GM19372 (cell line): ENCODE data around the gene NNAT.
"Not testable (repeated sequence)": the region's sequence is repeated elsewhere in the genome, so short reads cannot be mapped to it uniquely, and the experiment has no call there.

Experiments used
- ATAC-seq: cut with Tn5 transposase; IDR thresholded peaks from one replicate; pipeline ENCODE4 v1.9.1; 2021; ENCODE audit warnings: mild to moderate bottlenecking, low read depth, moderate library complexity; ENCODE audit not compliant: unreplicated experiment

Gene NNAT

DNA sequence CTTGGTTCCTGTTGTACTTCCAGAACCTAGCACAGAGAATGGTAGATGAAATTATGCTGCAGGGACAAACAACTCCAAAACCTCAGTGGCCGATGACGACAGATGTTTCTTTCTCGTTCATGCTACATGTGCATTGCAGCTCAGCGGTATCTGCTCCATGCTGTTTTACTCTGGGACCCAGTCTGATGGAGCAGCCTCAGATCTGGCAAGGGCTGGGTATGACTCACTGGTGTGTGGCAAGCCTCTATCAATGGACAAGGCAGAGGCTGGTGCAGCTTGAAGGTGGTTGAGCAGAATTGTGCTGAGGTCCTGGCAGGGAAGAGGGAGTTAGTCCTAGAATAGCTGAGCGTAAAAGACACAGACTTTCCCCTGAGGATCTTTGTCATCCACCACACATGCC, 17.0 kb downstream of the NNAT start:
- ATAC-seq, result no peak

DNA sequence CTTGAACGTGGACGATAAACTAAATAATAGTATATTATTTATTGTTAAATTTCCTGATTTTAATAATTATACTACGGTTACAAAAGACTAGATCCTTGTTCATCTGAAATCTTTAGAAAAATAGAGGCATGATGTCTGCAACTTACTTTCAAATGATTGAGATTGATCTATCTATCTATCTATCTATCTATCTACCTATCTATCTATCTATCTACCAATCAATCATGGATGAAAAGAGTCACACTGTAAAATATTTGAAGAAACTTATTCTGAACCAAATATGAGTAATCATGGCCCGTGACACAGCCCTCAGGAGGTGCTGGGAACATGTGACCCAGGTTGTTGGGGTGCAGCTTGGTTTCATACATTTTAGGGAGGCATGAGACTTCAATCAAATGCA, 18.4 kb downstream of the NNAT start:
- ATAC-seq, result no peak

DNA sequence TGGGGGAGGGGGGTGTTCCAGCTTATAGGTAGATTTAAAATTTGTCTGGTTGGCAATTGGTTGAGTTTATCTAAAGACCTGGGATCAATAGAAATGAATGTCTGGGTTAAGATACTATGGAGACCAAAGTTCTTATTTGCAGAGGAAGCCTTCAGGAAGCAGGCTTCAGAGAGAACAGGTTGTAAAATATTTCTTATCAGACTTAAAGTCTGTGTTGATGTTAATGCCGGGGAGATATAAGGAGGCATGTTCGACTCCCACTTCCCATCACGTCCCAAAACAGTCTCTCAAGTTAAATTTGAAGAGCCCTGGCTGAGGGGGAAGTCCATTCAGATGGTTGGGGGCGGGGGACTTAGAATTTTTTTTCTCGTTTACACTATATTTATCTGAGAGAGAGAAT, 19.0 kb downstream of the NNAT start:
- no peak for ATAC-seq

DNA sequence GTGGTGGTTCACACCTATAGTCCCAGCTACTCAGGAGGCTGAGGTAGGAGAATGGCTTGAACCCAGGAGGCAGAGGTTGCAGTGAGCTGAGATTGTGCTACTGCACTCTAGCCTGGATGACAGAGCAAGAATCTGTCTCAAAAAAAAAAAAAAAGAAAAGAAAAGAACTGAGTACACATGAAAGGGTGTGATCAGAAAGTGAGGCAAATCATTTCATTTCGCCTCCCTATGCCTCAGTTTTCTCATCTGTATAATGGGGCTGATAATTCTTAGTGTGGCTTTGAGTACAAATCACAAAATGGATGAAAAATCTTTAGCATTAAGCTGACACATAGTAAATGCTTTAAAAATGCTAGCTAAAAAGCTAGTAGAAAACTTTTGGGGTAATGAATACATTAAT, 19.8 kb downstream of the NNAT start:
- ATAC-seq, result not testable (repeated sequence)

DNA sequence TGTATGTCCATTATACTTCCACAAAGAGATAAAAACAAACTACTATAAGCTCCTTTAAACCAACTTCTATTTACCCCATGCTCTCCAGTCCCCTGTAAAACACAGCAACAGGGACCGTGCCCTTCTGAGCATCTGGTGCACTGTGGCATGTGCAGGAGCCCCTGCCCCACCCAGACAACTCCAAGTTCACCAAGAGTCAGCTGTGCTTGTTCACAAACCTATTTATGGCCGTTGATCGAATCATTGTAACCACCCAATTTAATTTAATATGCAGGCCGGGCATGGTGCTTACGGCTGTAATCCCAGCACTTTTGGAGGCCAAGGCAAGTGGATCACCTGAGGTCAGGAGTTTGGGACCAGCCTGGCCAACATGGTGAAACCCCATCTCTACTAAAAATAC, 20.3 kb downstream of the NNAT start:
- ATAC-seq, result no peak

DNA sequence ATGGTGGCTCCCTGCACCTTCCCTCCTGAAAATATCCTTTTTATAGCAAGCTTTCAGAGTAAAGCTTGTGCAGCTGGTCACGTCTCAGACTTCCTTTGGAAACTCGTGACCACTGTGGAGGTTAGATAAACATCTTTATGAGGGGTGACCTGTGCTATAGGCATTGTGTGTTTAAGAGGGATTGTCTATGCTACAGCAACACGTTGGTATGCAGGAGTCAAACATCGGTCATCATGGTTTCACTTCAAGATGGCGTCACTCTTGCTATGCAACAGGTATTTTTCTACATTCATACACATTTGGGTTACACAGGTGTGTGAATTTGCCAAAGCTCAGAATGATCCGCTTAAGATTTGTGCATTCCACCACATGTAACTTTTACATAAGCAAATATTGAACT, 21.2 kb downstream of the NNAT start:
- no peak for ATAC-seq

DNA sequence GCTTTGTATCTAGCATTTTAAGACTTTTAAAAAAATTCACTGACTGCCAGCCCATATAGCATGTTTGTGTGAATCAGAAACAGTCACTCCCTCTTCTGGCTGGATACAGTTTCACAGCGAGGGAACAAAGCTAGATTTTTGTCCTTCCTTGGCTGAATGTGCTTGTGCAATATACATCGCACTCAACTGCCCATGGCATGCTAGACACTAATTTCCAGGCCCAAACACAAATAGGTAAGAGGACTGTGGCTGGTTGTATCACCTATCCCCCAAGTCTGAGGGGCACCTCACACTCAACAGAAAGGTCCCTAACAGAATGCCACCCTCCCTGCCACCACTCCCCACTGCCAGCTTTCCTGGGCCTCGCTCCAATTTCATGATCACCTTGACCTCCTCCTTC, 22.8 kb downstream of the NNAT start:
- ATAC-seq, result no peak

DNA sequence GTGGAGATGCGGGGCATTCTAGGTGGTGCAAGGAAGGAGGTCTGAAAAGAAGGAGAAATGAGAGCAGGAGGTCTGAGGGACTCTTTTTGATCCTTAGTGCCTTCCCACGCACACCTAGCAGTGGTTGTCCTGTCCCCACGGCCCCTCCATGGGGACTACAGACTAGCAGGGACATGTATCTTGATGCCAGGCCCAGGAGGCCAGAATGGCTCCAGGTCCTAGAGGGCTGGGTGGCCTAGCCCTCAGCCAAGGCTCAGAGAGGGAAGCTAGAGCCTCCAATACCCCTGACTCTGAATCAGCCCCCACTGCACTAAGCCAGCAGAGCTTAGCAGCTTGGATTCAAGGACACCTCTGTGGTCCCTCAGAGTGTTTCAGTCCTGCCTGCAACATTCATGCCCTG, 23.3 kb downstream of the NNAT start:
- ATAC-seq, result no peak

DNA sequence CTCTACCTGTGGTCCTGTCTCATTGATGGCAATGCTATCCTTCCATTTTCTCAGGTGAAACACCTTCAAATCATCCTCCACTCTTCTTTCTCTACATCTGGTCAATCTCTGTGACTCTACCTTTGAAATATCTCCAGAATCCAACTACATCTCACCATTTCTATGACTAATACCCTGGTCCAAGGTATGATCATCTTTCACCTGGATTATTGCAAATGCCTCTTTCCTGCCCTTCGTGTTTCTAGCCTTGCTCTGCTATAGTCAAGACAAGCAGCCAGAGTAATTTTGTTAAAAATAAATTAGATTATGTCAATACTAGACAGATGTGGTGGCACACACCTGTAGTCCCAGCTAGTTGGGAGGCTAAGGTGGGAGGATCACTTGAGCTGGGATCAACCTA, 24.5 kb downstream of the NNAT start:
- ATAC-seq, result no peak

DNA sequence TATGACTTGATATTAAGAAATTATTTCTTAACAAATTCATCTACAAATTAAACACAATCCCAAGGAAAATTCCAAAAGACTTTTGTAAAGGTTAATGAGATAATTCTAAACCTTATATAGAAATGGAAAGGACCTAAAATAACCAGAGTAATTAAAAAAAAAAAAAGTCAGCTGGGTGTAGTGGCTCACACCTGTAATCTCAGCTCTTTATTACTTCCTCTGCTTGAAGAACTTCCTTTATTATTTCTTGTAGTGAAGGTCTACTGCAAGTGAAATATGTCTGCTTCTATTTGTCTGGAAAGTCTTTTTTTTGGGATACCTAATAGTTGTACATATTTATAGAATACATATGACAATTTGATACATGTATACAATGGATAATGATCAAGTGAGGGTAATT, 26.9 kb downstream of the NNAT start:
- no peak for ATAC-seq

DNA sequence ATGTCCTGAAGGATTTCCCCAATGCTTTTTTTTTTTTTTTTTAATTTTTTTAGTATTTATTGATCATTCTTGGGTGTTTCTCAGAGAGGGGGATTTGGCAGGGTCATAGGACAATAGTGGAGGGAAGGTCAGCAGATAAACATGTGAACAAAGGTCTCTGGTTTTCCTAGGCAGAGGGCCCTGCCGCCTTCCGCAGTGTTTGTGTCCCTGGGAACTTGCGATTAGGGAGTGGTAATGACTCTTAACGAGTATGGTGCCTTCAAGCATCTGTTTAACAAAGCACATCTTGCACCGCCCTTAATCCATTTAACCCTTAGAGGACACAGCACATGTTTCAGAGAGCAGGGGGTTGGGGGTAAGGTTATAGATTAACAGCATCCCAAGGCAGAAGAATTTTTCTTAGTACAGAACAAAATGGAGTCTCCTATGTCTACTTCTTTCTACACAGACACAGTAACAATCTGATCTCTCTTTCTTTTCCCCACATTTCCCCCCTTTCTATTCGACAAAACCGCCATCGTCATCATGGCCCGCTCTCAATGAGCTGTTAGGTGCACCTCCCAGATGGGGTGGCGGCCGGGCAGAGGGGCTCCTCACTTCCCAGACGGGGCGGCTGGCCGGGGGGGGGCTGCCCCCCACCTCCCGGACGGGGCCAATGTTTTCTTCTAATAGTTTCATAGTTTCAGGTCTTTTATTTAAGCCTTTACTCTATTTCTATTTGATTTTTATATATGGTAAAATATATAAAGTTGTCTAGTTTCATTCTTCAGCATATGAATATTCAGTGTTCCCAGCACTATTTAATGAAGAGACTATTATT, 29.3 kb downstream of the NNAT start:
- ATAC-seq, result not testable (repeated sequence)

DNA sequence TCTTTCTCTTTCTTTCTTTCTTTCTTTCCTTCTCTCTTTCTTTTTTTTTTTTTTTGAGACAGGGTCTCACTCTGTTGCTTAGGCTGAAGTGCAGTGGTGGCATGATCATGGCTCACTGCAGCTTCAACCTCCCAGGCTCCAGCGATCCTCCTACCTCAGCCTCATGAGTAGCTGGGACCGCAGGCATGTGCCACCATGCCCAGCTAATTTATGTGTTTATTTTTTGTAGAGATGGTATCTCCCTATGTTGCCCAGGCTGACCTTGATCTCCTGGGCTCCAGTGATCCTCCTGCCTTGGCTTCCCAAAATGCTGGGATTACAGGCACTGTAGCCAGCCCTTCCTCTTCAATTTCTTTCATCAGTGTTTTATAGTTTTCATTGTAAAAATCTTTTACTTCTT, 30.6 kb downstream of the NNAT start:
- ATAC-seq, result not testable (repeated sequence)

DNA sequence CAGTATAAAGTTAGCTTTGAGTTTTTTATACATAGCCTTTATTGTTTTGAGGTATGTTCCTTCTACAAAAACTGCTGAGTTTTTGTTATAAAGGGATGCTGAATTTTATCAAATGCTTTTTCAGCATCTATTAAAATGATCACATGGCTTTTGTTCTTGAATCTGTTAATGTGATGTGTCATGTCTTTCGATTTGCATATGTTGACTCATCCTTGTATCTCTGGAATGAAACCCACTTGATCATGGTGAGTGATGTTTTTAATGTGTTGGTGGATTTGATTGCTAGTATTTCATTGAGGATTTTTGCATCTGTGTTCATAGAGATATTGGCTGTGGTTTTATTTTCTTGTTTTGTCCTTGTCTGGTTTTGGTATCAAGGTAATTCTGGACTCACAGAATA, 31.4 kb downstream of the NNAT start:
- no peak for ATAC-seq

DNA sequence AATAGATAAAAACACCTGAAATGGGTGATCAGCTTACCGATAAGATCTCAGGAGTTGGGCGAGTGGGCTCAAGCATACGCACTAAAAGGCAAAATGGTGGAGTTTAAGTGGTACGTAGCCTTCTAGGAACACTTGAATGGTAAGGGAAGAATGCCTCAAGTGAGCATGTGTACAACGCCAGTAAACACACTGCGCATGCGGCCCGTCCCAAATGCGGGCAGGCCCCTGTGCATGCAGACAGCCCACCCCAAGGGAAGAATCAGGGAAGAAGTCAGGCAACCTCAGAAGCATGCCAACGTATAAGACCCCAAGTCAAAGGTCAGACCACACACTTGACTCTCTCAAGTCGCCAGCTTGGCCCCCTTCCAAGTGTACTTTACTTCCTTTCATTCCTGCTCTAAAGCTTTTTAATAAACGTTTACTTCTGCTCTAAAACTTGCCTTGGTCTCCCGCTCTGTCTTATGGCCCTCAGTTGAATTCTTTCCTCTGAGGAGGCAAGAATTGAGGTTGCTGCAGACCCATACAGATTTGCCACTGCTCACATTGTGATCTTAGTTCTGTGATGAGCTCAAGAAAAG, 33.8 kb downstream of the NNAT start:
- not testable (repeated sequence) for ATAC-seq

DNA sequence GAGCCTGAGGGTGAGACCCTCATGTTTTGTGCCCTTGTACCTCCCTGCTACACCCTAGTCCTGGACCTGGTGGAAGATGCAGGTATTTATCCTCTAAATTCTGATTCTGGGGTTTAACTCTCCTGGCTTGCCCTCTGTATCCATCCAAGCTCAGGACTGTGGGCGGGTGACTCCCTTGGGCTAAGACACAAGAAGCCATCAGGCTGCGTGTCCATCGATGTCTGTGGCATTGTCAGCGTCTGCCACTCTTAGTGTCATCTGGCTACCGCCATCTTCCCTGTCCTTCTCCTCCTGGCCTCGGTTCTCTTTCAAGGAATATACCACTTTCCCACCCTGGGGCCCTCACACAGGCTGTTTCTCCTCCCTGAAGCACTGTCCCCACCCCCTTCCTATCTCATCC, 35.5 kb downstream of the NNAT start:
- no peak for ATAC-seq

DNA sequence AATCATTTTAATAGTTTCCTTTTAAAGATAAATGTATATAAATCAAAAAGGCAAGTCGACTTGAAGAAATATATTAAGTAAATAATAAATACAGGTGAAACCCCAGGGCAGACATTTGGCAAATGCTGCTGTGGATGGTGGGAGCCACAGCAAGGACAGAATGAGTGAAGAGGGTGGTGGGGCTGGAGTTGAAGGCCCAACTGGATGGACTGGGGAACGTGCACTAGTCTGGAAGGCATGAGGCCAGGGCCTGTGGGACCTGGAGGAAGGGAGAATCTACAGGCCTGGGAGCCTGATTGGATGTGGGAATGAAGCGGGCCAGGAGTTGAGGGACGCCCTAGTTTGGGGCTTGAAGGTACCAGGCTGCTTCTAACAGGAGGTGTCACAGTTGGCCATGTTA, 37.3 kb downstream of the NNAT start:
- ATAC-seq, result no peak

DNA sequence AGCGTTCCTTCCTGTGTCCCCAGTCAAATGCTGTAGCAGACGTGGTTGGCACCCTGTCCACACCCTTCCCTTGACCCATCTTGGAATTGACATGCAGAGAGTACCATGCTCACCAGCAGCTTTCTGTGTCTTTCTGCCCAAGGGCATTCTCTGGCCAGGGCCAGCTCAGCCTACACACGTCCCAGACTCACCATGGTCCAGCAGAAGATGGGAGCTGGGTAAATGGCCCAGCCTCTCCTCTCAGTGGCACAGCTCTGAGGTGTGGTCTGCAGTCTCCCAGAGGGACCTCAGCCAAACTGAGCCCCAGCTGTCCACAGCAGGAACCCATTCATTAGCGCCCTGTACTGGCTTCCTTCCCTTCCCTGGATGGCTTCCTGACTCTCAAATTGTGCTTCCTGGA, 37.7 kb downstream of the NNAT start:
- ATAC-seq, result no peak

DNA sequence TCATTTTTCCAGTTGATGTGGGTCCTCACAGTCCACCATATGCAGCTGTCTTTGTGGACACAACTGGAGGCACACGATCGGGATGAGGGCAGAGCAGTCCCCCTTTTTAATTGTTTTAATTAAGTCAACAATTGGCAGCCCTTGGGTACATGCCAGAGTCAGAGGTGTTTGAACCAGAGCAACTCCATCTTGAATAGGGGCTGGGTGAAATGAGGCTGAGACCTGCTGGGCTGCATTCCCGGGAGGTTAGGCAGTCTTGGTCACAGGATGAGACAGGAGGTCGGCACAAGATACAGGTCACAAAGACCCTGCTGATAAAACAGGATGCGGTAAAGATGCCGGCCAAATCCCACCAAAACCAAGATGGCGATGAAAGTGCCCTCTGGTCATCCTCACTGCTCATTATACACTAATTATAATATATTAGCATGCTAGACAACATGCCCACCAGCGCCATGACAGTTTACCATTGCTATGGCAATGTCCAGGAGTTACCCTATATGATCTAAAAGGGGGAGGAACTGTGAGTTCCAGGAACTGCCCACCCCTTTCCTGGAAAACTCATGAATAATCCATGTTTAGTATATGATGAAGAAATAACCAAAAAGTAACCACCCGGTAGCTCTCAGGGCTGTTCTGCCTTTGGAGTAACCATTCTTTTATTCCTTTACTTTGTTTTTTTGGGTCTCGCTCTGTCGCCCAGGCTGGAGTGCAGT, 38.4 kb downstream of the NNAT start:
- no peak for ATAC-seq

DNA sequence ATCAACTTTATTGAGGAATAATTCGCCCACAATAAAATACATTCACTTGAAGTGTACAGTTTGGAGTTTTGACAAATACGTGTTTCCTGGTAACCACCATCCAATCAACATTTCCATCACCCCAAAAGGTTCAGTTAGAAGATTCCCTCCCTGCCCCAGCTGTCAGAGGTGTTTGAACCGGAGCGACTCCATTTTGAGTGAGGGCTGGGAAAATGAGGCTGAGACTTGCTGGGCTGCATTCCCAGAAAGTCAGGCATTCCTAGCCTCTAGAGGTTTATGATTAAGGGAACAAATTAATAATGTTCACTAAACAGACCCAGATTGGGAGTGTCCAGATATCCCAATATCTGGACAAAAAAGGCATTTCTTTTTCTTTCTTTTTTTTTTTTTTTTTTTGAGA, 39.6 kb downstream of the NNAT start:
- ATAC-seq, result no peak

DNA sequence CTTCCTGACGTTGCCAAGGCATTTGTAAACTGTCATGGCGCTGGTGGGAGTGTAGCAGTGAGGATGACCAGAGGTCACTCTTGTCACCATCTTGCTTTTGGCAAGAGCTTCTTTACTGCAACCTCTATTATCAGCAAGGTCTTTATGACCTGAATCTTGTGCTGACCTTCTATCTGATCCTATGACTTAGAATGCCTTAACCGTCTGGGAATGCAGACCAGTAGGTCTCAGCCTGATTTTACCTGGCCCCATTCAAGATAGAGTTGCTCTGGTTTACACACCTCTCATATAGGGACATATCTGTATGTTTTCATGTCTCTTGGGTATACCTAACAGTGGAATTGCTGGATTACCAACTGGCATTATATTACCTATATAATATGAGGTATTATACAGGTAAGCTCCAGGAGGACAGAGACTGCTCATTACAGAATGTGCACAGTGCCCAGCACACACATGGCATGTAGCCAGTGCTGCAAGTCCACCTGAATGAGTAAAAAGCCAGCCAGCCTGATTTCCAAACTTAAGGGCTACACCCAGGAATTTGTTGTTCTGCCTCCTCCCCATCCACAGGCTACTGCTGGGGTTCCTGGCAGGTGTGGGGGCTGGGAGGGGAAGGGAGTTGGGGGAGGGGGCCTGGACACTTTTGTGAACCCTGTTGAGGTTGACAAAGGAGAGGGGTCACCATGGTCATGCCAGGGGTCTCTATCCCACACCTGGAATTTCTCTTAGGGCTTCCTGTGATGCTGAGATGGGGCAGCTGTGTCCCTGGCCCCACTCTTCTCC, 41.8 kb downstream of the NNAT start:
- no peak for ATAC-seq

DNA sequence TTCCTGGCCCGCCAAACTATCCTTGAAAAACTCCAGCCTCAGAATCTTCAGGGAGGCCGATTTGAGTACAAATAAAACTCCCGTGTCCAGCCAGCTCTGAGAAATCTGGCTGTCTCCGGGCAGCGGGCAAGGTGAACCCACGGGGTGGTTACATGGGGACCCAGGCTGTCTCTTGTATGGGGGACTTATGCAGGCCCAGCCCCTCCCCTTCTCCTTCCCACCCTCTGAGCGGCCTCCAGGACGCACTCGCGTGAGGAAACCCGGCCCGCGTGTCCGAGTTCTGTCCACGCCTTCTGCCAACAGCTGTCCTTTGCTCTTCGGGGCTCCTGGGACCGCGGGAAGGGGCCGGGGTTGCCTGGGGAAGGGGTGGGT, 43.0 kb downstream of the NNAT start:
- no peak for ATAC-seq
